Aorta (tissue), 5 donors: ENCODE data around the gene KRT13. TPM values are rescaled to one million over a fixed set of nuclear protein-coding genes. Genes with fewer than 3 reads are reported as not detected.
A peak's percentile ranks its signal among the peaks of the same experiment; 100 is the strongest.

Source experiments
- ATAC-seq: fragments of 200-7000 bp; cut with Tn5 transposase; one replicate; pipeline ENCODE4 v1.9.1; 2022; ENCODE audit warnings: moderate library complexity; ENCODE audit not compliant: low FRiP score
- DNase-seq, 2 donors: peaks; one replicate each; pipeline ENCODE4 v3.0.0-alpha.2; 2020
- H3K27ac ChIP-seq, 2 donors: one replicate each; pipeline ENCODE4 v1.5.1; 2013; ENCODE audit warnings: low read length in 2 of 2, mild to moderate bottlenecking in 2 of 2, moderate library complexity in 2 of 2, control low read depth in 1 of 2, inconsistent platforms in 1 of 2, low read depth in 1 of 2
- H3K27me3 ChIP-seq, 2 donors: one replicate each; pipeline ENCODE4 v1.6.1; 2013; ENCODE audit warnings: control low read depth in 1 of 2, low read length in 1 of 2, mild to moderate bottlenecking in 1 of 2, moderate library complexity in 1 of 2; ENCODE audit not compliant: insufficient read depth in 2 of 2, control insufficient read depth in 1 of 2
- H3K36me3 ChIP-seq, 2 donors: one replicate each; pipeline ENCODE4 v1.6.1; 2013; ENCODE audit warnings: control low read depth in 1 of 2, low read length in 1 of 2, mild to moderate bottlenecking in 1 of 2; ENCODE audit not compliant: insufficient read depth in 2 of 2, control insufficient read depth in 1 of 2
- H3K4me1 ChIP-seq, 2 donors: one replicate each; pipeline ENCODE4 v1.6.1; 2013; ENCODE audit warnings: low read length in 2 of 2, control low read depth in 1 of 2, mild to moderate bottlenecking in 1 of 2, moderate library complexity in 1 of 2; ENCODE audit not compliant: insufficient read depth in 2 of 2, control insufficient read depth in 1 of 2
- H3K4me3 ChIP-seq, 2 donors: one replicate each; pipeline ENCODE4 v1.5.1; 2013; ENCODE audit warnings: low read length in 2 of 2, control low read depth in 1 of 2, mild to moderate bottlenecking in 1 of 2
- H3K9me3 ChIP-seq: one replicate; pipeline ENCODE4 v1.6.1; 2013; ENCODE audit warnings: mild to moderate bottlenecking, low read length; ENCODE audit not compliant: control insufficient read depth
- WGBS, 2 donors: extraction: QIAGEN DNeasy Blood & Tissue Kit; methylation state at CpG; one replicate each; pipeline ENCODE4 v1.1.7; 2013; 5-methylcytosine and 5-hydroxymethylcytosine counted together
- intact Hi-C, 2 donors: fragments of 100-400 bp; cut with DNase I; formaldehyde crosslinking; loops; one replicate each; pipeline versions ENCODE4 v1.14.2 to v1.15.0; 2022
- polyA plus RNA-seq, 2 donors: library from polyadenylated mRNA; stranded (reverse); fragments of 200-250 nt; gene quantifications; one replicate each; pipeline ENCODE4 v1.2.3, GENCODE V29; 2013
- total RNA-seq, 2 donors: library from RNA; stranded (reverse); fragmentation: NEBNext Ultra II Directional; extraction: Animal tissue kit (Norgen Biotek cat#: 25700); gene quantifications; one replicate each; pipeline ENCODE4 v1.2.1, GENCODE V29; 2021
- donor health status: healthy with polysubstance abuse.
- donor health status: Bipolar disorder and iron deficiency.
- donor health status: DM: no; HTN: no; CAD: no.
- donor health status: DM: no; HTN: no; CAD: no.
- donor health status: DM: yes; HTN: yes; CAD: no.

The KRT13 gene
- total and polyA plus RNA-seq, 4 donors: 11.4 to 38.3 TPM; not detected in 2

DNA sequence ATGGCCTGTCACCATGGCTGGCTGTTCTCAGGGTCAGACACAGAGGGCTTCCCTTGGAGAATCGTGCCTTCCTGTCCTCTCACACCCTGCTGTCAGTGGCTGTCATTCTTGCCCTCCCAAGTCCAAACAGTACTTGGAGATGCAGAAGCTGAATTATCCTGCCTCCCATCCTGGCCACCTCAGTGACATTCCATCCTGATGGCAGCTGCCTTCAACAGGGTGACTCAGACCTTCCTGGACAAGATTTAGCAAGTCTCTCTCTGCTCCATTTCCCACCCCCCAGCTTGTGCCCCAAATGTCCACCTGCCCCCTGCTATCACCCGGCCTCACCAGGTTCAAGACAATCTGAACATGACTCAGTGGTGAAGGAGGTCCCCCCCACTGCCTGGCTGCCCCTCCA is 10.9 kb downstream of the KRT13 start:
- intact Hi-C loops: loop anchor here in 1 of 2 donors (5.0 kb wide), 1 partner anchor 53 kb away; no protein-coding TSS in a partner anchor
- no peaks in the 10 kb centered on the region for H3K36me3 ChIP-seq
- no peaks in the 10 kb centered on the region for H3K9me3 ChIP-seq
- no peak overlapping the region for H3K4me3 ChIP-seq
- WGBS, 2 donors: 55 to 61% methylated on average over 2 of the region's 2 CpGs
- H3K4me1 ChIP-seq: no peaks in the 10 kb centered on the region
- no peaks in the 10 kb centered on the region for H3K27me3 ChIP-seq
- H3K27ac ChIP-seq: no peak overlapping the region
- no peak for ATAC-seq
- DNase-seq: peak in 1 of 2 donors; percentile 44

DNA sequence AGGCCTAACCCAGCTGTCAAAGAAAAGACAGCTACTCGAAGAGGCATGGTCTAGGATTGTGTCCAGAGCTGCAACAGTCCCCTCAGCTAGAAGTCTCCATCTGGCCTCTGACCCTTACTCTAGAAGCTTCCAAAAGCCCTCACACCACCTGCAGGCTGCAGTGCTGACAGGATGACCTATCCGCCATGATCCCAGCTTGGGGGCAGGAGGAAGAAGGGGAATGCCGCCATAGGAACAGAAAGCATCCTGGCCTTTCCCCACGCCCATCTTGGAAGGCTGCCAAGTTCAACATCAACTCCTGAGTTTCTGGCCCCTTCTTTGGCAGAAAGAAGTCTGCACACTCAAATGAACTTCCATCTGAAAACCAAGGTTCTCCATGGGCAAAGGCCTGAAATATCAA is 12.6 kb downstream of the KRT13 start:
- Histone ChIP-seq H3K4me3 (no peak overlapping the region), H3K27me3 (no peaks in the 10 kb centered on the region), H3K9me3 (no peaks in the 10 kb centered on the region), H3K36me3 (no peaks in the 10 kb centered on the region), H3K4me1 (no peaks in the 10 kb centered on the region), H3K27ac (no peak overlapping the region)
- WGBS, 2 donors: 42 to 43% methylated on average over 4 of the region's 4 CpGs
- DNase-seq (peak; percentile 41 to 62), ATAC-seq (no peak)
- intact Hi-C loops: loop anchor here in 1 of 2 donors (5.0 kb wide), 1 partner anchor 55 kb away; no protein-coding TSS in a partner anchor

DNA sequence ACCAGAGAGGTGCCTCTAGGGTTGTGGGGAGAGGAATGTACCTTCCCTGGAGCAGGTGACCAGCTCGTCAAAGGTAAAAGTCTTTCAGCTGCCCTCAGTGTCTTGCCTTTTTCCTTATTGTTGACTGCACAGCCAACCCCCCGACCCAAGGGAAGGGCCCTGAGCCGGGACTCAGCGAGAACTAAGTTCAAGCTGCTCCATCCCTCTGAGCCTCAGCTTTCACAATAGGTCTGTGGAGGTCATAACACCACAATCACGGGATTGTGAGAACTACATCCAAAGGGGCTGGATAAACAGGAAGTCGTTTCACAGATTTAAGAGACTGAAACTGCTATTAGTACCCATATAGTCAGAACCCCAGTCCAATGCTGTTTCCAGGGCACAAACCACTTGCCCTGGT is 13.1 kb downstream of the KRT13 start:
- Histone ChIP-seq H3K4me3 (no peak overlapping the region), H3K36me3 (no peaks in the 10 kb centered on the region), H3K4me1 (no peaks in the 10 kb centered on the region), H3K27ac (no peak overlapping the region), H3K9me3 (no peaks in the 10 kb centered on the region), H3K27me3 (no peaks in the 10 kb centered on the region)
- intact Hi-C loops: loop anchor here in 1 of 2 donors (5.0 kb wide), 1 partner anchor 55 kb away; no protein-coding TSS in a partner anchor
- 73 to 74% methylated on average over 6 of the region's 6 CpGs for WGBS, 2 donors
- DNase-seq (peak; percentile 47 to 48), ATAC-seq (peak; percentile 12)

DNA sequence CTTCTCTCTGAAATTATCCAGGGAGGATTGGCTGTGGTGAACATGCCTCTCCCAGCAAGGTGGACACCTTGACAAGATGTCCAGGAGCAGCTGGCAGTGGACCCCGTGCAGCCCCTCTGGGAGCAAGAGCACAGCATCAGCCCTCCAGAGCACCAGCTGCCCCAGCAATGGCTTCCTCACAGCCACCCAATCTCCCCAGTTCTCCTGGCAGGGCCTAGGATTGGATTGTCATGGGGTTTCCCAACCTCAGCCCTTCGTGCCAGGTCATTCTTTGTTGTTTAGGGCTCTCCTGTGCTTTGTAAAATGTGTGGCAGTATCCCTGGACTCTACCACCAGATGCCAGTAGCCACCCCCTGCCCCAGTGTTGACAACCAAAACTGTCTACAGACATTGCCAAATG is 13.9 kb downstream of the KRT13 start:
- Histone ChIP-seq H3K4me1 (no peaks in the 10 kb centered on the region), H3K4me3 (no peak overlapping the region), H3K36me3 (no peaks in the 10 kb centered on the region), H3K27ac (no peak overlapping the region), H3K27me3 (no peaks in the 10 kb centered on the region), H3K9me3 (no peaks in the 10 kb centered on the region)
- 85% methylated on average over 2 of the region's 2 CpGs for WGBS, 2 donors
- intact Hi-C loops: loop anchor here in 1 of 2 donors (5.0 kb wide), 1 partner anchor 56 kb away; no protein-coding TSS in a partner anchor
- DNase-seq (peak in 1 of 2 donors; percentile 25), ATAC-seq (no peak)

DNA sequence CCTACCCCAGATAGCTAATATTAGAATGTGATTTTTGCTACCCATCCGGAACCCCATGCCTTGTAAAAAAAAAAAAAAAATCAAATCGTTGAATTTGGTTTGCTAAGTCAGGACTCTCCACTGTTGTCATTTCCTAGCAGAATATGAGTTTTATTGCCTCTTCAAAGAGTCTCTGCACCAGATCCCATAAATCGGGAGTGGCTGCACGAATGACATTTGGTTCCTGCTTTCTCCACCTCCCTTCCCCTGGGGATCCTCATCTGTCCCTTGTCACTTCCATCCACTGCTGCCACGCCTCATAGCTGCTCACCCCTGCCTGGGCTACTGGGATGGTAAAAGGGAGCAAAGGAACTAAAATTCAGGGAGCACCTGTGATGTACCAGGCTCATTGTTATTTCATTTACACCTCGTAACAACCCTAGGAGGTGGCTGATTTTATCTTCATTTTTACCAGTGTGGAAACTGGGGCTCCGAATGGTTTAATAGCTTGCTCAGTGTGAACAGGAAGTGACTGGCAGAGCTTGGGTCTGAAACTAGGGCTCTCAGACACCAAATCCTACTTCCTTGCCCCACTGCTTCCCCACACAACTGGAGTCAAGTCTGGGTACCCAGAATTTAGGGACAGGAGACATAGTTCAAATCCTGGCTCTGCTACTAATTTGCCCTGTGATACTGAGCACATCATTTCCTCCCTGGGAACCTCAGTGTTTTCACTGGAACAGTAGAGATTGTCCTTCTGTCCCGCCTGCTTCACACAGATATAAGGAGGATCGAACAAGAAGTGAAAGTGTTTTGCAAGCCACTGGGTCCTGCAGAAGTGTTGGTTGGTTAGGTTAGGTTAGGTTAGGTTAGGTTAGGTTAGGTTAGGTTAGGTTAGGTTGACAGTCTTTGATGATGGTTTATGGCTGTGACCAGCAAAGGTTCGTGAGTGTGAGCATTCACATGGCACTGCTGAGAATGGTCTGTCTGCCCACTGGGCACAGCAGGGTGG is 15.1 kb downstream of the KRT13 start:
- ATAC-seq (no peak), DNase-seq (no peak)
- Histone ChIP-seq H3K9me3 (no peaks in the 10 kb centered on the region), H3K27ac (no peak overlapping the region), H3K27me3 (no peaks in the 10 kb centered on the region), H3K4me3 (no peak overlapping the region), H3K4me1 (no peaks in the 10 kb centered on the region), H3K36me3 (no peaks in the 10 kb centered on the region)
- intact Hi-C loops: loop anchor here in 1 of 2 donors (5.0 kb wide), 1 partner anchor 57 kb away; no protein-coding TSS in a partner anchor
- WGBS, 2 donors: 72 to 75% methylated on average over 10 of the region's 10 CpGs

DNA sequence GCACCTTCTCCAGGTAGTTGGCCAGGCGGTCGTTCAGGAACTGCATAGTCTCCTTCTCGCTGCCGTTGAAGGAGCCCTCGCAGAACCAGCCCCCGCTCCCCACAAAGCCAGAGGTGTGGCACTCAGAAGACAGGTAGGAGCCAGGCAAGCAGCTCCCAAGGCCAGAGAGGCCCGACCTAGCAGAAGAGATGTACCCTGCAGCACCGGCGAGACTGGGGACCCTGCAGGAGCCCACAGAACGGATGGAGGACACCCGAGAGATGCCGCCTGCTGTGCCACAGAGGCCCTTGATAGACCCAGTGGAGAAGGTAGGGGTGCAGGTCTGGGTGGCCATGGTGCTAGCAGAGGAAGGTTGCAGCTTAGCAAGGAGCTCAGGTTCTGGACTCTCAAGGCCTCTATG is 15.9 kb downstream of the KRT13 start, which contains the start of gene KRT36:
KRT36 (minus strand) TSS at position 380 of the 400 bp plus-strand sequence; CDS start at position 334, 46 bp downstream.
- Histone ChIP-seq H3K27ac (no peak within 1 kb of the TSS), H3K36me3 (no peaks in the 10 kb centered on the region), H3K27me3 (no peaks in the 10 kb centered on the region), H3K4me3 (no peak within 1 kb of the TSS), H3K9me3 (no peaks in the 10 kb centered on the region), H3K4me1 (no peaks in the 10 kb centered on the region)
- WGBS, 2 donors: 92 to 94% methylated on average over 12 of the region's 12 CpGs
- ATAC-seq: no peak
- intact Hi-C loops: no loop called here
- no peak for DNase-seq

DNA sequence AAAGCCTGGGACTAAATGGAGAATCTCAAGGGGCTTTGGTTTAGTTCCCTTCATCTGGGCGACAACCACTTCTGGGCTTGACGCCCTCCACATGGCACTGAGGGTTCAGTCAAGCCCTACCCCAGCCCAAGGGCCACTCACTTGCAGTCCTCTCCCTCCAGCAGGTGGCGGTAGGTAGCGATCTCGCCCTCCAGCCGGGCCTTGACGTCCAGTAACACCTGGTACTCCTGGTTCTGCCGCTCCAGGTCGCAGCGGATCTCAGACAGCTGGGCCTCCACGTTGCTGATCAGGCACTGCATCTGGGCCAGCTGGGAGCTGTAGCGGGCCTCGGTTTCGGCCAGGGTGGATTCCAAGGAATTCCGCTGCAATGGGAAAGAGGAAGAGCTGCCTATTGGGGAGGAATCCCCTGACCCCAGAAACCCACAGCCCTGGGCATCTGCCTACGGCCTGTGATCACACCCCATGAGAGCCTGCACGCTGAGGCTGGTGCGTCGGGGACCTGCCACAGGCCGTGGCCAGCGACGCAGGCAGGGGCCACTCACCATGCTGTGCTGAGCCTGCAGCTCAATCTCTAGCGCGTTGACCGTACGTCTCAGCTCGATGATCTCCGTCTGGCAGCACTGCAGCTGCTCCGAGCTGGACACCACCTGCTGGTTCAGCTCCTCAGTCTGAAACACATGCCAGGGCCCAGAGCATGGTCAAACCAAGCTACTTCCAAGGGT is 18.4 kb downstream of the KRT13 start:
- intact Hi-C loops: no loop called here
- no peaks in the 10 kb centered on the region for H3K9me3 ChIP-seq
- ATAC-seq: no peak
- DNase-seq: peak in 1 of 2 donors; percentile 82
- no peaks in the 10 kb centered on the region for H3K27me3 ChIP-seq
- 55 to 61% methylated on average over 29 of the region's 29 CpGs for WGBS, 2 donors
- H3K36me3 ChIP-seq: no peaks in the 10 kb centered on the region
- no peaks in the 10 kb centered on the region for H3K4me1 ChIP-seq
- no peak overlapping the region for H3K4me3 ChIP-seq
- H3K27ac ChIP-seq: no peak overlapping the region

DNA sequence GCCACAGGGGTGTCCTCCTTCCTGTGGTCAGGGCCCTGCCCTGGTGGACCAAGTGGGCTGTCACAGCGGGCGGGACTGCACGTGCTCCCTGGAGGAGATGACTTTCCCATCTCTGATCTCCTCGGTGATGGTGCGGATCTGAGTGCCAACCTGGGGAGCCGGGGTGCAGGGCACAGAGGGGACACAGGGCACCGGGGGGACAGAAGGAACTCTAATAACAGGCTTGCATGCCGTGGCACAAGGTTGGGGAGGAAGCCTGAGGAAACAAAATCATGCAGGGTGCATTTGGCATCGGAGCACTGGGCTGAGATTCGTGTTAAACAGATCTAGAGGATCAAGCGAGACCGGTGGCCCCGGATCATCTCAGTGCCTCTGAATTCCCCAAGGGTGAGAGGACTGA is 19.1 kb downstream of the KRT13 start:
- no peaks in the 10 kb centered on the region for H3K9me3 ChIP-seq
- DNase-seq (peak in 1 of 2 donors; percentile 59), ATAC-seq (no peak)
- no peak overlapping the region for H3K4me3 ChIP-seq
- no peaks in the 10 kb centered on the region for H3K4me1 ChIP-seq
- no peaks in the 10 kb centered on the region for H3K36me3 ChIP-seq
- no peak overlapping the region for H3K27ac ChIP-seq
- intact Hi-C loops: no loop called here
- 88 to 92% methylated on average over 13 of the region's 13 CpGs for WGBS, 2 donors
- no peaks in the 10 kb centered on the region for H3K27me3 ChIP-seq
